HFF-Myc (cell line): Measurements from ENCODE around the gene AFF3.

Experiments
- DNase-seq: peaks from one replicate; pipeline ENCODE4 v3.0.0-alpha.2; 2011; ENCODE audit warnings: low read depth; ENCODE audit errors: extremely low read depth
- H3K4me3 ChIP-seq: replicated peaks from 2 replicates; pipeline ENCODE4 v1.5.1; 2011; ENCODE audit warnings: low read depth, mild to moderate bottlenecking, control low read depth, low read length
- CTCF ChIP-seq: IDR thresholded peaks from 2 replicates; pipeline ENCODE4 v1.5.1; 2012; ENCODE audit warnings: mild to moderate bottlenecking, low read depth, low read length, control low read depth; ENCODE audit errors: missing control alignments

The AFF3 gene

GRCh38 chr2:99552529-99552928 lies 589.9 kb downstream of the AFF3 start:
- no peak overlapping the region for H3K4me3 ChIP-seq
- DNase-seq: no peak
- TF ChIP-seq CTCF: no peak

DNA sequence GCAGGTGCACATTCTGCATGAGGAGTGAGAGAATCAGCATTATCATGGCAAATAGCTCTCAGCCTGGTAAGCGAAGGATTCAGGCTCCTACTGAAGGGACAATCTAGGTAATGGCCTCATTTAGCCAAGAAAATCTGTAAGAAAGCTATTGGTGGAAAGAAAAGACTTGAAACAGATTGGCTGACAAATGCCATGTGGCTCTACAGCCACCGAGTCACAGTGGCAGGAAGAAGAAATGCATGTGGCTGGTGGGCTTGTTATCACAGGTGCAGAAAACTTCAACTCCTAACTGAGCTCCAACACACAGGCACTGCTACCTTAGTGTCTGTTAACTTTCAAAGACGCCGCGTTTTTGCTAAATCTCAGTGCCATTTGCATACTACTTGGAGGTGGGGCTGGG lies 592.0 kb downstream of the AFF3 start:
- DNase-seq: no peak
- no peak overlapping the region for H3K4me3 ChIP-seq
- no peak for TF ChIP-seq CTCF

DNA sequence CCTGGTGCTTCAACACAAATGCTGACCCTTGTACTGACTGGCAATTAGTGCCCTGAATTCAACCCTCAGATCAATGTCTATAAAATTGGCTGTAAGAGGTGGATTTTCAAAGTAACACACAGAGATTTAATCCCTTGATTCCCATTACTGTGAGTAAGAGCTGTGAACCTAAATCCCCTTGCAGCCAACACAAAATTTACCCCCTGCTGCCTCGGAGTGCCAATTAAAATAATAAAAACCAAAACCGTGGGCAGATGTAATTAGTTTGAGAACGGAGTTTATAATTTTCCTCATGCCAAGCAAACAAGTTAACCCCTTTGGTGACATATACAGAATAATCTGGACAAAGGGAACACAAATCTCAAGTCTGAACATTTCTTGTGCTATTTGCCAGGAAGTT lies 596.8 kb downstream of the AFF3 start:
- no peak for TF ChIP-seq CTCF
- DNase-seq: no peak
- no peak overlapping the region for H3K4me3 ChIP-seq

DNA sequence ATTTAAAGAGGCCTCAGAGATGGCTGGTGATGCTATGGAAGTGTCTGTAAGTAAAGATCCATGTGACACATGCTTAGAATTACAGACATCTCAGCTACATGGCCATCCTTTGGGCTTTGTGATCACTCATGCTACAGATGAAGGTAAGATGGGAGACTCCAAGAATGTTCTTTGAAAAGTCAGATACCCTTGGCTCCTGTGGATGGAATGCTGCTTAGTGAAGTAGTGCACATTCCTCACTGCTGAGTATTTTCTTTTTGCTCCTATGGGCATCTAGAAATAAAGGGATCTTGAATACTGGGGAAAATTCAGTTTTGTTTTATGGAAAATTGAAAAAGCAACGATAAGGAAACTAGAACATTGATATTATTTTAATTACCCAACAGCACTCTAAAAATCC lies 597.3 kb downstream of the AFF3 start:
- no peak for DNase-seq
- no peak for TF ChIP-seq CTCF
- no peak overlapping the region for H3K4me3 ChIP-seq

DNA sequence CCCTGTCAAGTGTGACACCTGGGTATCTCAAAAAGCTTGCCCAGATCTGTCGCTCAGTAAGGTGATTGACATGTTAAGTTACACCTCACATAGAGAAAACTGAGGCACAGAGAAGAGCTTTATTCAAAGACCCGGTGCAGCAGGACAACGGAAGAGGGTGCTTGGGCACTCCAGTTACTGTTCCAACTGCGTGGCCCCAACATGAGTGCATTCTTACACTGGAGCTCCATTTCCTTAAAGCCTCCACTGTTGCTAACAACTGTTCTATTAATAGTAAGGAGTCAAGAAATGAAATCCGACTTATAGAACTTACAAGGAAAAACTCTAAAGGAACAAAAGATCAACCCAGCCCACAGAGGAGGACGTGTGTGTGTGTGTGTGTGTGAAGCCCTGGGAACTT lies 597.8 kb downstream of the AFF3 start:
- DNase-seq: no peak
- no peak for TF ChIP-seq CTCF
- H3K4me3 ChIP-seq: no peak overlapping the region

DNA sequence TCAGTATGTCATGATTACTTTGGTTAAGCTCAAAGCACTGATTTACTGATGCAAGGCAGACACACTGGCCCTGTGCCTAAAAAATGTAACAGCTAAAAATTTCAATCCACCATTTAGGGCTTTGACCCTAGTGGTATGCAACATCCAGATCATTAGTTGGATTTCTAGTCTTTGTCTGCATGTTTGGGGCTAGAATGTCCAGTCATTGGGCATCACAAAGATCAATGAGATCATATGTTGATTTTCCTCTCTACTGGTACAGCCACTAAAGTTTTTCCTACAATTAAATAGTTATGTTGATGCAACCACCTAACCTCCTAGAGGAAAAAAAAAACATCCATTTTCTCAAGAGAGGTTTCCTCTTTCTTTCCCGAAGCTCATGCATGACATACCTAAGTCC lies 599.1 kb downstream of the AFF3 start:
- DNase-seq: no peak
- no peak overlapping the region for H3K4me3 ChIP-seq
- no peak for TF ChIP-seq CTCF

DNA sequence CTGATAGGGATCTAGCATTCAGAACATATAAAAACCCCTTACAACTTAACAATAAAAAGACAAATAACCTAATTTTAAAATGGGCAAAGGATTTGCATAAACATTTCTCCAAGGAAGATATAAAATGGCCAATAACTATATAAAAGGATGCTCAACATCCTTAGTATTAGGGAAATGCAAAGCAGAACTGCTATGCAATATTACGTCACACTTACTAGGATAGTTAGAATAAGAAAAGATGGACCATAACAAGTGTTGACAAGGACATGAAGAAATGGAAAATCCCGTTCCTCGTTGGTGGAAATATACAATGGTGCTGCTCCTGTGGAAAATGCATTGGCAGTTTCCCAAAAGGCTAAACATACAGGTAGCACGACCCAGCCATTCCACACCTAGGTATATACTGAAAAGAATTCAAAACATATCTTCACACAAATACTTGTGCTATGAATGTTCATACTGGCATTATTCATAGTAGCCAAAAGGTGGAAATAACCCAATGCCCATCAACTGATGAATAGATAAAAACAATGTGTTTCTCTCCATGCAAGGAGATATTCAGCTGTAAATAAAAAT lies 604.4 kb downstream of the AFF3 start:
- no peak overlapping the region for H3K4me3 ChIP-seq
- TF ChIP-seq CTCF: no peak
- no peak for DNase-seq
